ENCODE measurements around the gene NTF3. TPM values are rescaled to one million over a fixed set of nuclear protein-coding genes. Genes with fewer than 3 reads are reported as not detected.

The NTF3 gene
- total RNA-seq, 4 donors from 2014 or later, result 0.80 to 2.9 (median 1.3) TPM

GRCh38 chr12:5488626-5488955 is 56.7 kb downstream of the NTF3 start:
- no peak for DNase-seq (ENCODE audit: low spot score in 2 of 2)
- Histone ChIP-seq H3K36me3 (no peaks in the 10 kb centered on the region), H3K4me3 (no peak overlapping the region), H3K4me1 (no peaks in the 10 kb centered on the region), H3K27me3 (peaks cover 3% of the 10 kb centered on the region), H3K9me3 (no peaks in the 10 kb centered on the region), H3K27ac (no peak overlapping the region)
- TF ChIP-seq POLR2A (IDR thresholded peaks at IDR 0.05) (no peak), EP300 (IDR thresholded peaks at IDR 0.05) (no peak), POLR2AphosphoS5 (IDR thresholded peaks at IDR 0.05) (no peak)
- 76% methylated on average over 2 of the region's 2 CpGs for WGBS

GRCh38 chr12:5489017-5489416 is 57.1 kb downstream of the NTF3 start:
- H3K4me1 ChIP-seq, result no peaks in the 10 kb centered on the region
- peaks cover 3% of the 10 kb centered on the region for H3K27me3 ChIP-seq
- H3K9me3 ChIP-seq, result no peaks in the 10 kb centered on the region
- TF ChIP-seq POLR2AphosphoS5 (IDR thresholded peaks at IDR 0.05), result no peak
- TF ChIP-seq EP300 (IDR thresholded peaks at IDR 0.05), result no peak
- no peak for TF ChIP-seq POLR2A (IDR thresholded peaks at IDR 0.05)
- TF ChIP-seq CTCF (IDR thresholded peaks at IDR 0.05), result no peak
- WGBS, result 97% methylated on average over 5 of the region's 5 CpGs
- no peak overlapping the region for H3K27ac ChIP-seq
- DNase-seq (ENCODE audit: low spot score in 2 of 2), result no peak
- H3K4me3 ChIP-seq, result no peak overlapping the region
- no peaks in the 10 kb centered on the region for H3K36me3 ChIP-seq

DNA sequence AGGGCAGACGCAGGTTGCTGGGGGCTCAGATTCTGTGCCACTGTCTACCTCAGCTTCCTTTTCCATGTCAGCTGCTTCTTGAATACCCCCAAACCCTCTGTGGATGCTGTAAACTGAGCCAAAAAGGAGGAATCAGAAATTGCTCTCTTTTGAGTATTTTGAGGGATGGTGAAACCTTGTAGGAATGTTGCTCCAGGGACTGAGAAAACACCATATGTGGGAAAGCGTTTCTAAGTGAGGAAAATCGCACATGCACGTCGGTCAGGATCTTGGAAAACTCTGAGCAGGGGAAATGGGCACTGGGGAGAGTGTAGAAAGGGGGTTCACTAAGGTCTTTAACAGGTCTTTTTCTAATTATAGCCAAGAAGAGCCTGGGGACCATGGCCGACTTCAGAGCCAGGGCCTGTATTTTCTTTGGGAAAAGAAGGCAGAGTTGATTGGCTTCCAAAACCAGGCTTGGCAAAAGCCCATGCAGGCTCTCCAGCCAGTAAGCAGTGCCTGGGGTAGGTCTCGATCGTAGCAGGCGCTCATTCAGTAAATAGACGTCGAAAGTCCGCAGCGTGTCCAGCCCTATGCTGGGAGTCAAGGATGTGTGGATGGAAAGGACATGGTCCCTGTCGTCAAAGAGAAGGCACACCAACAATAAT is 58.0 kb downstream of the NTF3 start:
- Histone ChIP-seq H3K36me3 (no peaks in the 10 kb centered on the region), H3K27me3 (peaks cover 3% of the 10 kb centered on the region), H3K27ac (no peak overlapping the region), H3K4me3 (no peak overlapping the region), H3K4me1 (no peaks in the 10 kb centered on the region), H3K9me3 (no peaks in the 10 kb centered on the region)
- DNase-seq (ENCODE audit: low spot score in 2 of 2), result no peak
- WGBS, result 75% methylated on average over 14 of the region's 14 CpGs
- TF ChIP-seq EP300 (IDR thresholded peaks at IDR 0.05) (no peak), POLR2AphosphoS5 (IDR thresholded peaks at IDR 0.05) (no peak), CTCF (IDR thresholded peaks at IDR 0.05) (no peak), POLR2A (IDR thresholded peaks at IDR 0.05) (no peak)

DNA sequence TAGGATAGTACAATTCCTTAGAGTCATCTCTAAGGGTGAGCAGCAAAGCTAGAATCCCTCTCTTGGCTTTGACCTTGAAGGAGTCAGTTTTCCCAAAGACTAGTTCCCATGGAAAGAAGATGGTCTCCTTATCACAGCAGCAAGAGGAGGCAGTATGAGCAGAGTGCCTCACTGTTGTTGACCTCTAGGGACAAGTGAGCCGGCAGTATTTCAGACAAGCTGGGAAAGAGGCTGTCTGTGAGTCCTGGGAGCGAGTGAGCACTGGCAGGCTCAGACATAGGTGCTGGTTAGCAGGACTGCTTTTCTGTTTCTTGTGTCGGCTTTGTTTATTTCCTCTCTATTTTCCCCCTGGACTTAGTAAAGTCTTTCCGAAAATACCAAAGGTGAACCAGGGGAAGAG is 60.7 kb downstream of the NTF3 start:
- H3K4me3 ChIP-seq, result no peak overlapping the region
- DNase-seq (ENCODE audit: low spot score in 2 of 2), result no peak
- WGBS, result 66% methylated on average over 4 of the region's 4 CpGs
- H3K4me1 ChIP-seq, result no peaks in the 10 kb centered on the region
- H3K27me3 ChIP-seq, result peaks cover 3% of the 10 kb centered on the region
- no peaks in the 10 kb centered on the region for H3K9me3 ChIP-seq
- TF ChIP-seq POLR2A (IDR thresholded peaks at IDR 0.05) (no peak), EP300 (IDR thresholded peaks at IDR 0.05) (no peak), CTCF (IDR thresholded peaks at IDR 0.05) (no peak), POLR2AphosphoS5 (IDR thresholded peaks at IDR 0.05) (no peak)
- H3K27ac ChIP-seq, result no peak overlapping the region
- no peaks in the 10 kb centered on the region for H3K36me3 ChIP-seq

DNA sequence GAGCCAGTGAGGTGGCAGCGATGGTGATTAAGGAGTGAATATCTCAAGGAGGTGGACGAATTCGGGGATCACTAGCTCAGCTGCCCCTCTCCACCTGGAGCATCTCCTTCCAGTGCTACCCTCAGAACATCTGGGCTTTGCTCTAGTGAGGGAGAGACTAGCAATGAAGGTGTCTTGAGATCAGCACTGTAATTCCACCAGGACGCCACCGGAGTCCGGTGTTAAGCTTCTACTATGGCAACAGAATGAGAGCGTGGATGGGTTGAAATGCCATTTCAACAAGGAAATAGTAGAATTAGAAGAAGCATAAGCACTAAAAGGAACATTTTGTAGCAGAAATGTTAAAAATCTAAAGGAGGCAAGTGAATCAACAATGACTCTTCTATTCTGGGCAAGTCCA is 61.1 kb downstream of the NTF3 start:
- Histone ChIP-seq H3K4me3 (no peak overlapping the region), H3K27me3 (peaks cover 3% of the 10 kb centered on the region), H3K9me3 (no peaks in the 10 kb centered on the region), H3K4me1 (no peaks in the 10 kb centered on the region), H3K36me3 (no peaks in the 10 kb centered on the region), H3K27ac (no peak overlapping the region)
- TF ChIP-seq POLR2A (IDR thresholded peaks at IDR 0.05) (no peak), EP300 (IDR thresholded peaks at IDR 0.05) (no peak), CTCF (IDR thresholded peaks at IDR 0.05) (no peak), POLR2AphosphoS5 (IDR thresholded peaks at IDR 0.05) (no peak)
- no peak for DNase-seq (ENCODE audit: low spot score in 2 of 2)
- WGBS, result 89% methylated on average over 7 of the region's 7 CpGs

GRCh38 chr12:5494343-5494742 is 62.4 kb downstream of the NTF3 start:
- no peak overlapping the region for H3K4me3 ChIP-seq
- H3K27me3 ChIP-seq, result peaks cover 3% of the 10 kb centered on the region
- 93% methylated on average over 28 of the region's 28 CpGs for WGBS
- no peaks in the 10 kb centered on the region for H3K36me3 ChIP-seq
- no peaks in the 10 kb centered on the region for H3K4me1 ChIP-seq
- DNase-seq (ENCODE audit: low spot score in 2 of 2), result peak in 1 of 2 donors; percentile 26
- TF ChIP-seq CTCF (IDR thresholded peaks at IDR 0.05) (no peak), POLR2AphosphoS5 (IDR thresholded peaks at IDR 0.05) (no peak), POLR2A (IDR thresholded peaks at IDR 0.05) (no peak)
- H3K9me3 ChIP-seq, result no peaks in the 10 kb centered on the region
- no peak overlapping the region for H3K27ac ChIP-seq
